ENCODE results near the gene CNTN4. TPM values are rescaled to one million over a fixed set of nuclear protein-coding genes. Genes with fewer than 3 reads are reported as not detected.

Gene CNTN4
- total and polyA plus RNA-seq, 2 donors (not counting 3 experiments of a cell fraction or from before 2014, with no cell fraction given): not detected

- H3K4me1 ChIP-seq (ENCODE audit: control insufficient read depth, extremely low read depth, insufficient read depth, low read length): no peaks in the 10 kb centered on the region
- no peak for TF ChIP-seq GATA2 (IDR thresholded peaks at IDR 0.05; ENCODE audit: insufficient read depth, insufficient read length, low read depth, low read length)
- no peak for TF ChIP-seq EZH2 (IDR thresholded peaks at IDR 0.05; ENCODE audit: borderline replicate concordance, low read depth, low read length, severe bottlenecking)
- TF ChIP-seq POLR2AphosphoS5 (IDR thresholded peaks at IDR 0.05; ENCODE audit: insufficient read depth, low read depth, low read length): no peak
- TF ChIP-seq JUN (IDR thresholded peaks at IDR 0.05; ENCODE audit: borderline replicate concordance, insufficient read depth, insufficient read length, low read depth): no peak
- no peak for TF ChIP-seq MYC (IDR thresholded peaks at IDR 0.05; ENCODE audit: low read depth, low read length)
- TF ChIP-seq FOS (IDR thresholded peaks at IDR 0.05; ENCODE audit: borderline replicate concordance, insufficient read depth, low read length): no peak
- no peak for TF ChIP-seq POLR2A (IDR thresholded peaks at IDR 0.05; ENCODE audit: low read depth, low read length)
- TF ChIP-seq MAX (IDR thresholded peaks at IDR 0.05; ENCODE audit: insufficient read depth, insufficient read length): no peak
- no peak for TF ChIP-seq CTCF (IDR thresholded peaks at IDR 0.05; ENCODE audit: extremely low read depth in 1 of 2, insufficient read depth in 1 of 2, low read depth in 1 of 2, low read length in 2 of 2)
- no peaks in the 10 kb centered on the region for H3K79me2 ChIP-seq (ENCODE audit: control insufficient read depth, insufficient read depth, low read length)
- DNase-seq (ENCODE audit: low read depth, low spot score) (no peak), FAIRE-seq (no peak)
- H3K36me3 ChIP-seq (ENCODE audit: control insufficient read depth in 2 of 2, extremely low read depth in 1 of 2, insufficient read depth in 2 of 2, low read length in 2 of 2): no peaks in the 10 kb centered on the region
- dilution Hi-C loops (cut with MboI; ENCODE audit: extremely low pct_ligation_motif_present, low sequenced_read_pairs): no loop called here
- H3K9me1 ChIP-seq (replicated peaks; ENCODE audit: control insufficient read depth, extremely low read depth, insufficient read depth, low read length): no peaks in the 10 kb centered on the region
- BruUV-seq (replicated peaks): no TSS peak
- H3K27me3 ChIP-seq (ENCODE audit: control insufficient read depth in 2 of 2, insufficient read depth in 2 of 2, low read length in 2 of 2): no peaks in the 10 kb centered on the region
- POLR2A ChIA-PET: no interaction called here
- no peaks in the 10 kb centered on the region for H4K20me1 ChIP-seq (replicated peaks; ENCODE audit: control insufficient read depth, extremely low read depth, insufficient read depth, low read length)
- no peaks in the 10 kb centered on the region for H3K9me3 ChIP-seq (replicated peaks; ENCODE audit: control insufficient read depth, insufficient read depth, low read length)
- H3K9ac ChIP-seq (replicated peaks; ENCODE audit: extremely low read depth, insufficient read depth, low read length): no peak overlapping the region
- no peak overlapping the region for H2AFZ ChIP-seq (ENCODE audit: low read depth, low read length)
- CTCF ChIA-PET: no interaction called here
- no peak overlapping the region for H3K27ac ChIP-seq (ENCODE audit: insufficient read depth, low read depth, low read length)
- intact Hi-C loops (cut with micrococcal nuclease): no loop called here
- no peak overlapping the region for H3K4me3 ChIP-seq (replicated peaks in 1 of 3; ENCODE audit: insufficient read depth in 1 of 3, low read depth in 1 of 3, low read length in 3 of 3)
- H3K4me2 ChIP-seq (ENCODE audit: insufficient read depth, low read length): no peak overlapping the region
These were observed 16.1 kb downstream of the CNTN4 start for GRCh38 chr3:2114617-2115275.

Measured in endothelial cell of umbilical vein (primary cell).